Fibroblast of skin of right biceps (primary cell): ENCODE results near the gene VWC2L.

Source experiments
- DNase-seq: peaks from one replicate; pipeline ENCODE4 v3.0.0-alpha.2; 2013

VWC2L gene

GRCh38 chr2:214604861-214605260 is 194.0 kb downstream of the VWC2L start:
- DNase-seq: peak; percentile 75

GRCh38 chr2:214607051-214607450 is 196.2 kb downstream of the VWC2L start:
- DNase-seq: peak; percentile 1

- DNase-seq: no peak
These were observed 200.2 kb downstream of the VWC2L start for GRCh38 chr2:214611015-214611414.

GRCh38 chr2:214624166-214624760 is 213.4 kb downstream of the VWC2L start:
- DNase-seq: no peak

- DNase-seq: peak; percentile 2
These were observed 217.2 kb downstream of the VWC2L start for GRCh38 chr2:214628091-214628490.
